ENCODE data around the gene FRMD3.

Gene FRMD3

GRCh38 chr9:83491413-83491812 is 46.8 kb downstream of the FRMD3 start:
- no peak for TF ChIP-seq RAD21 (IDR thresholded peaks at IDR 0.05; ENCODE audit: low read depth)
- TF ChIP-seq MAX (IDR thresholded peaks at IDR 0.05), result no peak
- no peak for TF ChIP-seq CREB1 (IDR thresholded peaks at IDR 0.05; ENCODE audit: low read depth)
- no peak for TF ChIP-seq TEAD4 (IDR thresholded peaks at IDR 0.05)
- no peak for TF ChIP-seq ZBTB7A (IDR thresholded peaks at IDR 0.05; ENCODE audit: low read depth)
- no peak for TF ChIP-seq EGR1 (IDR thresholded peaks at IDR 0.05)
- no peak for TF ChIP-seq REST (IDR thresholded peaks at IDR 0.05; ENCODE audit: low read depth)
- TF ChIP-seq TAF1 (IDR thresholded peaks at IDR 0.05; ENCODE audit: low read depth), result no peak
- TF ChIP-seq EP300 (IDR thresholded peaks at IDR 0.05; ENCODE audit: borderline replicate concordance), result no peak
- no peak for TF ChIP-seq YY1 (IDR thresholded peaks at IDR 0.05; ENCODE audit: low read depth)
- TF ChIP-seq NFIC (IDR thresholded peaks at IDR 0.05), result no peak
- TF ChIP-seq FOXM1 (IDR thresholded peaks at IDR 0.05; ENCODE audit: borderline replicate concordance, low read depth), result no peak
- no peak for TF ChIP-seq USF1 (IDR thresholded peaks at IDR 0.05)

- TF ChIP-seq MAX (IDR thresholded peaks at IDR 0.05) (no peak), ZBTB7A (IDR thresholded peaks at IDR 0.05; ENCODE audit: low read depth) (no peak), RAD21 (IDR thresholded peaks at IDR 0.05; ENCODE audit: low read depth) (no peak), TCF12 (IDR thresholded peaks at IDR 0.05; ENCODE audit: low read depth) (no peak), EGR1 (IDR thresholded peaks at IDR 0.05) (no peak), FOXM1 (IDR thresholded peaks at IDR 0.05; ENCODE audit: borderline replicate concordance, low read depth) (no peak), TAF1 (IDR thresholded peaks at IDR 0.05; ENCODE audit: low read depth) (no peak), CEBPB (IDR thresholded peaks at IDR 0.05) (no peak), USF1 (IDR thresholded peaks at IDR 0.05) (no peak), EP300 (IDR thresholded peaks at IDR 0.05; ENCODE audit: borderline replicate concordance) (no peak), YY1 (IDR thresholded peaks at IDR 0.05; ENCODE audit: low read depth) (no peak), TEAD4 (IDR thresholded peaks at IDR 0.05) (no peak), CREB1 (IDR thresholded peaks at IDR 0.05; ENCODE audit: low read depth) (no peak), REST (IDR thresholded peaks at IDR 0.05; ENCODE audit: low read depth) (no peak), NFIC (IDR thresholded peaks at IDR 0.05) (no peak)
Measured at GRCh38 chr9:83489961-83490360, 48.2 kb downstream of the FRMD3 start.

GRCh38 chr9:83484990-83485389 is 53.2 kb downstream of the FRMD3 start:
- TF ChIP-seq ZBTB7A (IDR thresholded peaks at IDR 0.05; ENCODE audit: low read depth), result no peak
- TF ChIP-seq FOXM1 (IDR thresholded peaks at IDR 0.05; ENCODE audit: borderline replicate concordance, low read depth), result no peak
- no peak for TF ChIP-seq EP300 (IDR thresholded peaks at IDR 0.05; ENCODE audit: borderline replicate concordance)
- no peak for TF ChIP-seq RAD21 (IDR thresholded peaks at IDR 0.05; ENCODE audit: low read depth)
- TF ChIP-seq USF1 (IDR thresholded peaks at IDR 0.05), result no peak
- TF ChIP-seq TEAD4 (IDR thresholded peaks at IDR 0.05), result no peak

GRCh38 chr9:83483223-83483622 is 55.0 kb downstream of the FRMD3 start:
- no peak for TF ChIP-seq YY1 (IDR thresholded peaks at IDR 0.05; ENCODE audit: low read depth)
- TF ChIP-seq TAF1 (IDR thresholded peaks at IDR 0.05; ENCODE audit: low read depth), result no peak
- TF ChIP-seq USF1 (IDR thresholded peaks at IDR 0.05), result no peak
- TF ChIP-seq NFIC (IDR thresholded peaks at IDR 0.05), result no peak
- TF ChIP-seq FOXM1 (IDR thresholded peaks at IDR 0.05; ENCODE audit: borderline replicate concordance, low read depth), result no peak
- TF ChIP-seq TEAD4 (IDR thresholded peaks at IDR 0.05), result no peak
- no peak for TF ChIP-seq EP300 (IDR thresholded peaks at IDR 0.05; ENCODE audit: borderline replicate concordance)
- no peak for TF ChIP-seq TCF12 (IDR thresholded peaks at IDR 0.05; ENCODE audit: low read depth)
- no peak for TF ChIP-seq REST (IDR thresholded peaks at IDR 0.05; ENCODE audit: low read depth)
- no peak for TF ChIP-seq MAX (IDR thresholded peaks at IDR 0.05)
- TF ChIP-seq CEBPB (IDR thresholded peaks at IDR 0.05), result no peak
- no peak for TF ChIP-seq RAD21 (IDR thresholded peaks at IDR 0.05; ENCODE audit: low read depth)
- TF ChIP-seq ZBTB7A (IDR thresholded peaks at IDR 0.05; ENCODE audit: low read depth), result no peak
- no peak for TF ChIP-seq CREB1 (IDR thresholded peaks at IDR 0.05; ENCODE audit: low read depth)
